Endothelial cell of umbilical vein (primary cell): ENCODE data around the gene LDLRAD4. TPM values are rescaled to one million over a fixed set of nuclear protein-coding genes. Genes with fewer than 3 reads are reported as not detected.

Source experiments
- BruUV-seq: library from RNA; stranded (reverse); fragments of 400-500 nt; replicated peaks from 2 replicates; lab custom pipeline; 2021; lab: Mats Ljungman, UMichigan
- CTCF ChIA-PET: fragments of 300-600, 350-600 bp; sonication (Branson Sonifier 250); formaldehyde crosslinking; loops from one replicate; lab custom pipeline; 2021; ENCODE audit warnings: antibody characterized with exemption, inconsistent platforms; lab: Charles Lee
- POLR2A ChIA-PET: fragments of 300-600, 350-600 bp; sonication (Branson Sonifier 250); formaldehyde crosslinking; loops from one replicate; lab custom pipeline; 2021; ENCODE audit warnings: antibody characterized with exemption, inconsistent platforms; lab: Charles Lee
- DNase-seq: peaks from one replicate; pipeline ENCODE4 v3.0.0-alpha.2; 2011; ENCODE audit warnings: low read depth, low spot score
- FAIRE-seq: peaks from 2 replicates; lab custom pipeline; 2011; peaks lifted over from hg19 to GRCh38; lab: Jason Lieb, UNC
- H2AFZ ChIP-seq: 2 replicates; pipeline ENCODE4 v1.6.0; 2012; ENCODE audit warnings: low read depth, low read length, control low read depth, inconsistent platforms
- H3K27ac ChIP-seq: 2 replicates; pipeline ENCODE4 v1.5.1; 2011; ENCODE audit warnings: low read depth, mild to moderate bottlenecking, control low read depth, low read length, moderate library complexity; ENCODE audit not compliant: insufficient read depth
- H3K27me3 ChIP-seq, 2 experiments: 2 replicates each; pipeline versions ENCODE4 v1.6.0 to v1.6.1; 2011; ENCODE audit warnings: low read length in 2 of 2, mixed read lengths in 1 of 2; ENCODE audit not compliant: control insufficient read depth in 2 of 2, insufficient read depth in 2 of 2
- H3K36me3 ChIP-seq, 2 experiments: 2 replicates in 1 of 2; 3 replicates in 1 of 2; pipeline ENCODE4 v1.5.1; 2011; ENCODE audit warnings: low read length in 2 of 2, mild to moderate bottlenecking in 1 of 2, moderate library complexity in 1 of 2; ENCODE audit not compliant: control insufficient read depth in 2 of 2, insufficient read depth in 2 of 2; ENCODE audit errors: extremely low read depth in 1 of 2
- H3K4me1 ChIP-seq: 3 replicates; pipeline ENCODE4 v1.5.1; 2011; ENCODE audit warnings: mild to moderate bottlenecking, low read length; ENCODE audit not compliant: control insufficient read depth, insufficient read depth; ENCODE audit errors: extremely low read depth
- H3K4me2 ChIP-seq: 2 replicates; pipeline ENCODE4 v1.6.1; 2011; ENCODE audit warnings: low read length, control low read depth, mixed read lengths; ENCODE audit not compliant: insufficient read depth
- H3K4me3 ChIP-seq, 3 experiments: fragments of 200-600 bp in 1 of 3; sonication (generic), shearing (Covaris generic) in 1 of 3; replicated peaks in 1 of 3; 2 replicates each; pipeline ENCODE4 v1.5.1; 2011 to 2016; ENCODE audit warnings: control low read depth in 3 of 3, low read length in 3 of 3, mild to moderate bottlenecking in 2 of 3, inconsistent platforms in 1 of 3, low read depth in 1 of 3, moderate library complexity in 1 of 3; ENCODE audit not compliant: insufficient read depth in 1 of 3
- H3K79me2 ChIP-seq: 2 replicates; pipeline ENCODE4 v1.6.0; 2012; ENCODE audit warnings: low read length, inconsistent platforms; ENCODE audit not compliant: control insufficient read depth, insufficient read depth
- H3K9ac ChIP-seq: replicated peaks from 2 replicates; pipeline ENCODE3; 2011; ENCODE audit warnings: low read length, control low read depth; ENCODE audit not compliant: insufficient read depth; ENCODE audit errors: extremely low read depth
- H3K9me1 ChIP-seq: replicated peaks from 3 replicates; pipeline ENCODE4 v1.6.0; 2011; ENCODE audit warnings: mild to moderate bottlenecking, low read length; ENCODE audit not compliant: control insufficient read depth, insufficient read depth; ENCODE audit errors: extremely low read depth
- H3K9me3 ChIP-seq: replicated peaks from 2 replicates; pipeline ENCODE4 v1.5.1; 2012; ENCODE audit warnings: low read length, inconsistent platforms; ENCODE audit not compliant: control insufficient read depth, insufficient read depth
- H4K20me1 ChIP-seq: replicated peaks from 2 replicates; pipeline ENCODE3; 2011; ENCODE audit warnings: mild to moderate bottlenecking, low read length; ENCODE audit not compliant: control insufficient read depth, insufficient read depth; ENCODE audit errors: extremely low read depth
- CTCF ChIP-seq, 2 donors: IDR thresholded peaks; 1 replicate in 1 of 2; 2 replicates in 1 of 2; pipeline ENCODE4 v1.5.1; 2011; ENCODE audit warnings: low read length in 2 of 2, mild to moderate bottlenecking in 2 of 2, moderate library complexity in 2 of 2, control low read depth in 1 of 2, inconsistent platforms in 1 of 2, low read depth in 1 of 2; ENCODE audit not compliant: insufficient read depth in 1 of 2; ENCODE audit errors: extremely low read depth in 1 of 2
- EZH2 ChIP-seq: IDR thresholded peaks from 2 replicates; pipeline ENCODE4 v1.6.1; 2012; ENCODE audit warnings: borderline replicate concordance, low read depth, mild to moderate bottlenecking, moderate library complexity, low read length, inconsistent platforms; ENCODE audit not compliant: severe bottlenecking
- FOS ChIP-seq: IDR thresholded peaks from 2 replicates; pipeline ENCODE4 v1.6.1; 2011; ENCODE audit warnings: mild to moderate bottlenecking, low read length, moderate library complexity, borderline replicate concordance; ENCODE audit not compliant: insufficient read depth
- GATA2 ChIP-seq: IDR thresholded peaks from 2 replicates; pipeline ENCODE4 v1.7.0; 2011; ENCODE audit warnings: low read depth, mild to moderate bottlenecking, moderate library complexity, mixed read lengths, low read length; ENCODE audit not compliant: insufficient read length, insufficient read depth
- JUN ChIP-seq: IDR thresholded peaks from 2 replicates; pipeline ENCODE4 v1.6.1; 2011; ENCODE audit warnings: borderline replicate concordance, low read depth; ENCODE audit not compliant: insufficient read length, insufficient read depth
- MAX ChIP-seq: IDR thresholded peaks from 2 replicates; pipeline ENCODE4 v1.6.1; 2011; ENCODE audit not compliant: insufficient read depth, insufficient read length
- MYC ChIP-seq: IDR thresholded peaks from one replicate; pipeline ENCODE4 v1.6.1; 2011; ENCODE audit warnings: mild to moderate bottlenecking, low read depth, low read length
- POLR2A ChIP-seq: IDR thresholded peaks from 2 replicates; pipeline ENCODE4 v1.6.1; 2012; ENCODE audit warnings: low read depth, mild to moderate bottlenecking, control low read depth, low read length
- POLR2AphosphoS5 ChIP-seq: IDR thresholded peaks from 2 replicates; pipeline ENCODE4 v1.6.1; 2012; ENCODE audit warnings: low read depth, mild to moderate bottlenecking, control low read depth, low read length, moderate library complexity; ENCODE audit not compliant: insufficient read depth
- dilution Hi-C: fragments of 300-500 bp; cut with MboI; formaldehyde crosslinking; loops from one replicate; pipeline ENCODE4 v1.15.0; 2019; ENCODE audit warnings: low sequenced_read_pairs; ENCODE audit not compliant: extremely low pct_ligation_motif_present
- intact Hi-C: fragments of 100-400 bp; cut with micrococcal nuclease; formaldehyde crosslinking; loops from one replicate; pipeline ENCODE4 v1.10.0; 2022
- polyA plus RNA-seq, 4 experiments: library from polyadenylated mRNA; depleted of rRNA in 3 of 4; stranded (reverse) in 3 of 4; unstranded in 1 of 4; fragments of >200 nt; gene quantifications; 2 replicates each; pipeline versions ENCODE4 v1.2.1 to v1.2.3, GENCODE V29; 2011 to 2012; ENCODE audit warnings: missing spikeins in 1 of 4
- total RNA-seq: library from RNA; stranded (reverse); gene quantifications from 2 replicates; pipeline ENCODE4 v1.2.3, GENCODE V29; 2021

The LDLRAD4 gene
- total and polyA plus RNA-seq, 2 donors (not counting 3 experiments of a cell fraction or from before 2014, with no cell fraction given), result 5.2 to 6.5 TPM

- Histone ChIP-seq H3K27me3 (no peaks in the 10 kb centered on the region), H3K4me2 (no peak overlapping the region), H4K20me1 (no peaks in the 10 kb centered on the region), H3K9ac (no peak overlapping the region), H3K36me3 (no peaks in the 10 kb centered on the region), H3K4me1 (peaks cover 11% of the 10 kb centered on the region), H3K9me3 (no peaks in the 10 kb centered on the region), H2AFZ (no peak overlapping the region), H3K9me1 (no peaks in the 10 kb centered on the region), H3K27ac (no peak overlapping the region), H3K79me2 (no peaks in the 10 kb centered on the region), H3K4me3 (no peak overlapping the region)
- FAIRE-seq, result no peak
- DNase-seq, result no peak
- dilution Hi-C loops, result no loop called here
- TF ChIP-seq POLR2A, result no peak
- no peak for TF ChIP-seq POLR2AphosphoS5
- TF ChIP-seq JUN, result no peak
- TF ChIP-seq GATA2, result no peak
- no peak for TF ChIP-seq MYC
- no peak for TF ChIP-seq EZH2
- no peak for TF ChIP-seq MAX
- TF ChIP-seq FOS, result no peak
- no peak for TF ChIP-seq CTCF (IDR thresholded peaks at IDR 0.05; ENCODE audit: extremely low read depth in 1 of 2, insufficient read depth in 1 of 2, low read depth in 1 of 2, low read length in 2 of 2)
- POLR2A ChIA-PET, result no interaction called here
- CTCF ChIA-PET, result interaction anchor here (1.1 to 1.2 kb wide), 2 partner anchors 17 to 78 kb away, joined by 3 read pairs; no protein-coding TSS in a partner anchor
- no TSS peak for BruUV-seq
- intact Hi-C loops, result no loop called here
Observed at GRCh38 chr18:13452871-13453680, 234.5 kb downstream of the LDLRAD4 start.
